Liver (tissue), 9 donors: ENCODE results near the gene MTG1. TPM values are rescaled to one million over a fixed set of nuclear protein-coding genes. Genes with fewer than 3 reads are reported as not detected.

Experiments used
- DNase-seq: peaks from one replicate; pipeline ENCODE4 v3.0.0-alpha.2; 2017; ENCODE audit warnings: low spot score
- H3K27ac ChIP-seq, 2 donors: one replicate each; pipeline ENCODE4 v1.7.0; 2013; ENCODE audit warnings: inconsistent platforms in 2 of 2, low read length in 2 of 2, control low read depth in 1 of 2, low read depth in 1 of 2, mild to moderate bottlenecking in 1 of 2
- H3K27me3 ChIP-seq, 4 donors: one replicate each; pipeline versions ENCODE4 v1.6.1 to v1.7.0; 2013; ENCODE audit warnings: low read length in 3 of 4, inconsistent platforms in 1 of 4, mild to moderate bottlenecking in 1 of 4, moderate library complexity in 1 of 4; ENCODE audit not compliant: control insufficient read depth in 4 of 4, insufficient read depth in 4 of 4
- H3K36me3 ChIP-seq, 4 donors: one replicate each; pipeline versions ENCODE4 v1.6.1 to v1.7.0; 2013; ENCODE audit warnings: low read length in 3 of 4, mild to moderate bottlenecking in 3 of 4, low read depth in 1 of 4, moderate library complexity in 1 of 4; ENCODE audit not compliant: control insufficient read depth in 4 of 4, insufficient read depth in 3 of 4
- H3K4me1 ChIP-seq, 4 donors: one replicate each; pipeline versions ENCODE4 v1.6.1 to v1.7.0; 2013; ENCODE audit warnings: low read length in 3 of 4, mild to moderate bottlenecking in 3 of 4, moderate library complexity in 1 of 4; ENCODE audit not compliant: control insufficient read depth in 4 of 4, insufficient read depth in 4 of 4
- H3K4me3 ChIP-seq, 3 donors: one replicate each; pipeline versions ENCODE4 v1.6.1 to v1.7.0; 2013; ENCODE audit warnings: low read length in 3 of 3, control low read depth in 1 of 3, low read depth in 1 of 3, mild to moderate bottlenecking in 1 of 3
- H3K9ac ChIP-seq, 2 donors: one replicate each; pipeline ENCODE4 v1.7.0; 2013; ENCODE audit warnings: low read length in 2 of 2, mild to moderate bottlenecking in 2 of 2, moderate library complexity in 2 of 2, control low read depth in 1 of 2, low read depth in 1 of 2
- H3K9me3 ChIP-seq, 4 donors: one replicate each; pipeline versions ENCODE4 v1.6.1 to v1.7.0; 2013; ENCODE audit warnings: low read length in 3 of 4; ENCODE audit not compliant: control insufficient read depth in 4 of 4
- ATF3 ChIP-seq: IDR thresholded peaks from 2 replicates; pipeline ENCODE4 v1.6.1; 2016; ENCODE audit warnings: antibody characterized with exemption
- CTCF ChIP-seq: fragments of 150-350 bp; IDR thresholded peaks from 2 replicates; pipeline ENCODE4 v1.5.1; 2017; ENCODE audit warnings: improper control_type of control experiment, low read depth, low read length; ENCODE audit not compliant: missing input control
- EGR1 ChIP-seq, 2 donors: IDR thresholded peaks; 2 replicates each; pipeline ENCODE4 v1.6.1; 2016 to 2018; ENCODE audit warnings: antibody characterized with exemption in 2 of 2, low read depth in 2 of 2
- FOXA1 ChIP-seq: IDR thresholded peaks from 2 replicates; pipeline ENCODE4 v1.6.1; 2016; ENCODE audit warnings: antibody characterized with exemption
- FOXA2 ChIP-seq: IDR thresholded peaks from 2 replicates; pipeline ENCODE4 v1.6.1; 2016; ENCODE audit warnings: antibody characterized with exemption
- GABPA ChIP-seq, 2 donors: IDR thresholded peaks in 1 of 2; conservative IDR thresholded peaks in 1 of 2; 2 replicates each; pipeline ENCODE4 v1.6.1; 2016; ENCODE audit warnings: antibody characterized with exemption in 2 of 2, mild to moderate bottlenecking in 1 of 2, moderate library complexity in 1 of 2
- HNF4A ChIP-seq, 2 donors: conservative IDR thresholded peaks; 2 replicates each; pipeline ENCODE4 v1.6.1; 2016; ENCODE audit warnings: antibody characterized with exemption in 2 of 2, mild to moderate bottlenecking in 2 of 2
- HNF4G ChIP-seq: IDR thresholded peaks from 2 replicates; pipeline ENCODE4 v1.6.1; 2016; ENCODE audit warnings: antibody characterized with exemption
- JUND ChIP-seq, 2 donors: IDR thresholded peaks; 2 replicates each; pipeline ENCODE4 v1.6.1; 2016; ENCODE audit warnings: antibody characterized with exemption in 2 of 2
- MAX ChIP-seq: IDR thresholded peaks from 2 replicates; pipeline ENCODE4 v1.6.1; 2016; ENCODE audit warnings: antibody characterized with exemption
- NR2F2 ChIP-seq: IDR thresholded peaks from 2 replicates; pipeline ENCODE4 v1.6.1; 2016; ENCODE audit warnings: antibody characterized with exemption
- RAD21 ChIP-seq, 2 donors: IDR thresholded peaks; 2 replicates each; pipeline ENCODE4 v1.6.1; 2016; ENCODE audit warnings: antibody characterized with exemption in 2 of 2, mild to moderate bottlenecking in 2 of 2
- REST ChIP-seq: IDR thresholded peaks from 2 replicates; pipeline ENCODE4 v1.6.1; 2016; ENCODE audit warnings: antibody characterized with exemption, mild to moderate bottlenecking
- RXRA ChIP-seq, 2 donors: IDR thresholded peaks; 2 replicates each; pipeline ENCODE4 v1.6.1; 2017 to 2018; ENCODE audit warnings: antibody characterized with exemption in 2 of 2, mild to moderate bottlenecking in 1 of 2
- SP1 ChIP-seq: IDR thresholded peaks from 2 replicates; pipeline ENCODE4 v1.6.1; 2018; ENCODE audit warnings: antibody characterized with exemption, mild to moderate bottlenecking
- TAF1 ChIP-seq: conservative IDR thresholded peaks from 2 replicates; pipeline ENCODE4 v1.6.1; 2016; ENCODE audit warnings: antibody characterized with exemption, mild to moderate bottlenecking
- YY1 ChIP-seq: IDR thresholded peaks from 2 replicates; pipeline ENCODE4 v1.6.1; 2016; ENCODE audit warnings: antibody characterized with exemption, mild to moderate bottlenecking
- WGBS: extraction: QIAGEN DNeasy Blood & Tissue Kit; methylation state at CpG from one replicate; pipeline ENCODE4 v1.1.7; 2013; 5-methylcytosine and 5-hydroxymethylcytosine counted together
- polyA plus RNA-seq, 2 donors: library from polyadenylated mRNA; stranded (reverse) in 1 of 2; unstranded in 1 of 2; fragments of 200-250 nt in 1 of 2; fragments of >200 nt in 1 of 2; fragmentation: Nextera tagmentation in 1 of 2; extraction: Ambion mirVana in 1 of 2; gene quantifications; one replicate each; pipeline versions ENCODE4 v1.2.1 to v1.2.3, GENCODE V29; 2013 to 2015
- total RNA-seq, 2 donors: library from RNA; depleted of rRNA; stranded (reverse); fragments of >200 nt; gene quantifications; one replicate each; pipeline ENCODE4 v1.2.3, GENCODE V29; 2014
- TF ChIP-seq, protein P1 (sequence below): IDR thresholded peaks from 2 replicates; pipeline ENCODE4 v1.6.1; 2016; ENCODE audit warnings: antibody characterized with exemption
- donor health status: healthy.
- donor health status: healthy.
- donor health status: healthy.
- donor health status: healthy.
- donor health status: healthy.

Gene MTG1
- total and polyA plus RNA-seq, 4 donors = 19.4 to 70.6 (median 38.2) TPM

DNA sequence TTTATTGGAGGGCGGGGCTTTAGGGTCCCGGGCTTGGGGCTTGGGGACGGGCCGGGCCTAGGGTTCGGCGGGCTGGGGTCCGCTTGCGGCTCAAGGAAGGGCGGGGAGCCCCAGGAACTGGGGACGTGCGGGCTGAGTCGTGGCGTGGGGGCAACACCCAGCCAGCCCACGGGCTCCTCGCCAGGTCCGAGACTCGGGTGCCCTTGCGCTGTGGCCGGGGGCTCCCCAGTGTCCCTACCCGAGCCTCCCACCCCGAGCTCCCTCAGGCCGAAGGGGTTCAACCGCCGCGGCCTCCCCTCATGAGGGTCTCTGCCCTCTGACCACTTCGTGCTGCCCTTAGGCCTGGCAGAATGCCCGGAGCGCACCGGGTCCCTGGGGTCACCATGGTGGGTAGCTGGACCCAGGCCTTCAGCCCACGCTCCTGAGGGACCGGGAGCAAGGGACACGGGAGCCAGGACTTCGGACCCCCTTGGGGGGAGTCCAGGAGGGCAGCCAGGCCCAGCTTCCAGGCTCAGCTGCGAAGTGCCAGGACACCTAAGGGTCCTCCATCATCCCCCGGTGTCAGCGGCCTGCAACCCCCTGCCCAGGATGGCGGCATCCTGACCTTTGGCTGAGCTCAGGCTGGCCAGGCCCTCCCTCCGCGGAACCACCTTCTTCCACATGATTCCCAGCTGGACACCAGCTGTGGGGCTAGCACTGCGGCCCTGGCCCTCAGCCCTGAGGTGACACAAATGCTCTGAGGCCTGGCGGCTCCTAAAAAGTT is 35.6 kb upstream of the MTG1 start:
- Histone ChIP-seq H3K27me3 (no peaks in the 10 kb centered on the region), H3K36me3 (peaks cover 6 to 18% (median 11%) of the 10 kb centered on the region in 4 donors), H3K9ac (peak overlapping the region in 1 of 2 donors; percentile 58), H3K27ac (peak overlapping the region; percentile 91 to 93), H3K4me1 (peaks cover 19 to 74% (median 58%) of the 10 kb centered on the region in 4 donors), H3K4me3 (peak overlapping the region; percentile 18 to 77 (median 26)), H3K9me3 (no peaks in the 10 kb centered on the region)
- DNase-seq = no peak
- no peak for TF ChIP-seq ATF3
- TF ChIP-seq FOXA1 = no peak
- no peak for TF ChIP-seq TAF1
- TF ChIP-seq SP1 = peak; percentile 48
- TF ChIP-seq RAD21 (IDR thresholded peaks at IDR 0.05) = peak in 1 of 2 donors; percentile 12
- TF ChIP-seq CTCF = no peak
- peak; percentile 68 to 82 for TF ChIP-seq RXRA (IDR thresholded peaks at IDR 0.05)
- no peak for TF ChIP-seq GABPA (IDR thresholded peaks at IDR 0.05 in 1 of 2, conservative IDR thresholded peaks at IDR 0.05 in 1 of 2)
- no peak for TF ChIP-seq HNF4G
- TF ChIP-seq, protein P1, sequence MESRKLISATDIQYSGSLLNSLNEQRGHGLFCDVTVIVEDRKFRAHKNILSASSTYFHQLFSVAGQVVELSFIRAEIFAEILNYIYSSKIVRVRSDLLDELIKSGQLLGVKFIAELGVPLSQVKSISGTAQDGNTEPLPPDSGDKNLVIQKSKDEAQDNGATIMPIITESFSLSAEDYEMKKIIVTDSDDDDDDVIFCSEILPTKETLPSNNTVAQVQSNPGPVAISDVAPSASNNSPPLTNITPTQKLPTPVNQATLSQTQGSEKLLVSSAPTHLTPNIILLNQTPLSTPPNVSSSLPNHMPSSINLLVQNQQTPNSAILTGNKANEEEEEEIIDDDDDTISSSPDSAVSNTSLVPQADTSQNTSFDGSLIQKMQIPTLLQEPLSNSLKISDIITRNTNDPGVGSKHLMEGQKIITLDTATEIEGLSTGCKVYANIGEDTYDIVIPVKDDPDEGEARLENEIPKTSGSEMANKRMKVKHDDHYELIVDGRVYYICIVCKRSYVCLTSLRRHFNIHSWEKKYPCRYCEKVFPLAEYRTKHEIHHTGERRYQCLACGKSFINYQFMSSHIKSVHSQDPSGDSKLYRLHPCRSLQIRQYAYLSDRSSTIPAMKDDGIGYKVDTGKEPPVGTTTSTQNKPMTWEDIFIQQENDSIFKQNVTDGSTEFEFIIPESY = no peak
- TF ChIP-seq REST = no peak
- no peak for TF ChIP-seq FOXA2
- no peak for TF ChIP-seq EGR1 (IDR thresholded peaks at IDR 0.05; ENCODE audit: low read depth in 2 of 2)
- peak; percentile 57 to 72 for TF ChIP-seq HNF4A (conservative IDR thresholded peaks at IDR 0.05)
- no peak for TF ChIP-seq NR2F2
- TF ChIP-seq MAX = no peak
- peak; percentile 66 for TF ChIP-seq YY1
- TF ChIP-seq JUND (IDR thresholded peaks at IDR 0.05) = no peak
- WGBS = 41% methylated on average over 41 of the region's 41 CpGs
